Tibial nerve (tissue), 4 donors: ENCODE results near the gene UBXN10.

Source experiments
- EP300 ChIP-seq, 2 donors: sonication (generic); formaldehyde crosslinking; IDR thresholded peaks; one replicate each; pipeline ENCODE4 v1.6.1; 2017; ENCODE audit warnings: antibody characterized with exemption in 2 of 2, mild to moderate bottlenecking in 1 of 2
- POLR2A ChIP-seq, 2 donors: fragments of 450-650 bp; IDR thresholded peaks; one replicate each; pipeline ENCODE4 v1.6.1; 2017; ENCODE audit warnings: antibody characterized with exemption in 2 of 2, mild to moderate bottlenecking in 2 of 2, moderate library complexity in 2 of 2
- TF ChIP-seq, protein P1 (sequence below), 5 experiments: fragments of 200-600 bp in 3 of 5; fragments of 450-650 bp in 2 of 5; sonication (generic) in 3 of 5; IDR thresholded peaks; one replicate each; pipeline ENCODE4 v1.5.1; 2016 to 2019; ENCODE audit warnings: antibody characterized with exemption in 5 of 5, mild to moderate bottlenecking in 3 of 5, moderate library complexity in 2 of 5

DNA sequence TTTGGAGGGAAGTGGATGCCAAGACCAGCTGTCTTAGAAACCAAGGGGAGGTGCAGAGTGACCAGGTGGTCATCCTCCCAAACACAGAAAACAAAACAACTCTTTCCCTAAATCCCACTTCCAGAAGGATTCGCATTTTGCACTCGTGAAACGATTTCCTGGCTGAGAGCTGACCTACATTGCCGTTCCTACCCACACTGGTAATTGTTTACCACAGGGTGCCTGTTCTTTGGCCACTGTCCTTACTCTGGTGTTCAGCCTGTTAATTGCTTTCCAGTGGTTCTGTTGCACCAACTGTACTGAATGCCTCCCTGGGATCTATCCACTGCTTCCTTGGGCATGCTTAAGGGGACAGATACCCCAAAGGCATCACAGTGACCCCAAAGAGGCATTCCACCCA, 23.6 kb downstream of the UBXN10 start:
- TF ChIP-seq POLR2A (IDR thresholded peaks at IDR 0.05) = no peak
- TF ChIP-seq, protein P1, sequence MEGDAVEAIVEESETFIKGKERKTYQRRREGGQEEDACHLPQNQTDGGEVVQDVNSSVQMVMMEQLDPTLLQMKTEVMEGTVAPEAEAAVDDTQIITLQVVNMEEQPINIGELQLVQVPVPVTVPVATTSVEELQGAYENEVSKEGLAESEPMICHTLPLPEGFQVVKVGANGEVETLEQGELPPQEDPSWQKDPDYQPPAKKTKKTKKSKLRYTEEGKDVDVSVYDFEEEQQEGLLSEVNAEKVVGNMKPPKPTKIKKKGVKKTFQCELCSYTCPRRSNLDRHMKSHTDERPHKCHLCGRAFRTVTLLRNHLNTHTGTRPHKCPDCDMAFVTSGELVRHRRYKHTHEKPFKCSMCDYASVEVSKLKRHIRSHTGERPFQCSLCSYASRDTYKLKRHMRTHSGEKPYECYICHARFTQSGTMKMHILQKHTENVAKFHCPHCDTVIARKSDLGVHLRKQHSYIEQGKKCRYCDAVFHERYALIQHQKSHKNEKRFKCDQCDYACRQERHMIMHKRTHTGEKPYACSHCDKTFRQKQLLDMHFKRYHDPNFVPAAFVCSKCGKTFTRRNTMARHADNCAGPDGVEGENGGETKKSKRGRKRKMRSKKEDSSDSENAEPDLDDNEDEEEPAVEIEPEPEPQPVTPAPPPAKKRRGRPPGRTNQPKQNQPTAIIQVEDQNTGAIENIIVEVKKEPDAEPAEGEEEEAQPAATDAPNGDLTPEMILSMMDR (IDR thresholded peaks at IDR 0.05) = no peak
- TF ChIP-seq EP300 (IDR thresholded peaks at IDR 0.05) = no peak
